ENCODE data around the gene NOS1AP.

- TF ChIP-seq CTCF (IDR thresholded peaks at IDR 0.05) (no peak), POLR2A (IDR thresholded peaks at IDR 0.05) (no peak)
Observed at GRCh38 chr1:162207862-162208261, 138.4 kb downstream of the NOS1AP start.

Measured in vagina (tissue), 2 donors.